Panc1 (cell line): ENCODE results near the gene CFHR5.

Experiments
- CTCF ChIP-seq: fragments of 450-650 bp; IDR thresholded peaks from 2 replicates; pipeline ENCODE4 v1.5.1; 2017; ENCODE audit warnings: mild to moderate bottlenecking
- POLR2AphosphoS5 ChIP-seq: IDR thresholded peaks from 2 replicates; pipeline ENCODE4 v1.6.1; 2012; ENCODE audit warnings: mild to moderate bottlenecking, low read depth, low read length, moderate library complexity
- REST ChIP-seq, 2 experiments: IDR thresholded peaks; 2 replicates each; pipeline ENCODE4 v1.6.1; 2011 to 2012; ENCODE audit warnings: low read depth in 2 of 2, control low read depth in 1 of 2, low read length in 1 of 2, mild to moderate bottlenecking in 1 of 2, moderate library complexity in 1 of 2; ENCODE audit not compliant: insufficient read depth in 1 of 2
- SIN3A ChIP-seq: IDR thresholded peaks from 2 replicates; pipeline ENCODE4 v1.6.1; 2012; ENCODE audit warnings: low read depth, mild to moderate bottlenecking, low read length, moderate library complexity, borderline replicate concordance; ENCODE audit not compliant: insufficient read depth
- TCF7L2 ChIP-seq: IDR thresholded peaks from 2 replicates; pipeline ENCODE4 v1.6.1; 2011; ENCODE audit warnings: mild to moderate bottlenecking, low read depth, low read length, inconsistent platforms

DNA sequence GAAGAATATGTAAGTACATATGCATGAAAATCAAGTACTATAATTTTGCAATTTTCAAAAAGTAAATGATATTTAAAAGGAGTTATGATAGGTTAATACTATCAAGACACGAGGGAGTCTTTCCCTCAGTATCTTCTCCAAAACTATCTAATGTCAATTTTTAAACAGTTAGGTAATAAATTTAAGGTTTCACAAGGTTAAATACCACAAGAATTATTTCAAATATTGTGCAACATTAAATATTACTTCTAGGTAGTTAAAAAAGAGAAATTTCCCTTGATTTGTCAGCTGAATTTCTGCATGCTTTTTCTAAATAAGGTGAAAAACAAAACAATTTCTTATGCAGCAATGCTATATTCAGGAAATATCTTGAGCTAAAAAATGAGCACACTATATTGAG is 3.5 kb downstream of the CFHR5 start:
- TF ChIP-seq CTCF (no peak), POLR2AphosphoS5 (no peak), TCF7L2 (no peak), SIN3A (no peak), REST (IDR thresholded peaks at IDR 0.05; ENCODE audit: insufficient read depth in 1 of 2, low read depth in 2 of 2, low read length in 1 of 2) (no peak)
